HUES6 (cell line): ENCODE measurements around the gene DIP2A.
"Not testable (repeated sequence)": the region's sequence is repeated elsewhere in the genome, so short reads cannot be mapped to it uniquely, and the experiment has no call there.

Experiments
- H3K27ac ChIP-seq: 2 replicates; pipeline ENCODE4 v1.7.0; 2013; ENCODE audit warnings: low read depth, mild to moderate bottlenecking, low read length, inconsistent platforms
- H3K27me3 ChIP-seq: 2 replicates; pipeline ENCODE4 v1.6.1; 2013; ENCODE audit warnings: low read length; ENCODE audit not compliant: control insufficient read depth, insufficient read depth
- H3K36me3 ChIP-seq: 2 replicates; pipeline ENCODE4 v1.6.1; 2013; ENCODE audit warnings: low read length; ENCODE audit not compliant: control insufficient read depth, insufficient read depth
- H3K4me1 ChIP-seq: 2 replicates; pipeline ENCODE4 v1.6.1; 2013; ENCODE audit warnings: low read length; ENCODE audit not compliant: control insufficient read depth, insufficient read depth
- H3K4me3 ChIP-seq: 2 replicates; pipeline ENCODE4 v1.5.1; 2013; ENCODE audit warnings: low read depth, low read length
- H3K9ac ChIP-seq: one replicate; pipeline ENCODE4 v1.6.1; 2013; ENCODE audit warnings: mild to moderate bottlenecking, low read length
- H3K9me3 ChIP-seq: 2 replicates; pipeline ENCODE4 v1.6.1; 2013; ENCODE audit warnings: low read depth, low read length; ENCODE audit not compliant: control insufficient read depth, insufficient read depth

DIP2A gene

GRCh38 chr21:46503922-46504550 is 45.3 kb downstream of the DIP2A start:
- Histone ChIP-seq H3K9me3 (no peaks in the 10 kb centered on the region), H3K9ac (no peak overlapping the region), H3K27me3 (no peaks in the 10 kb centered on the region), H3K27ac (no peak overlapping the region), H3K36me3 (peaks cover 36% of the 10 kb centered on the region), H3K4me1 (no peaks in the 10 kb centered on the region), H3K4me3 (no peak overlapping the region)

GRCh38 chr21:46504666-46505065 is 46.0 kb downstream of the DIP2A start:
- no peak overlapping the region for H3K27ac ChIP-seq
- no peaks in the 10 kb centered on the region for H3K9me3 ChIP-seq
- H3K36me3 ChIP-seq = peaks cover 34% of the 10 kb centered on the region
- no peak overlapping the region for H3K9ac ChIP-seq
- H3K4me3 ChIP-seq = no peak overlapping the region
- H3K27me3 ChIP-seq = no peaks in the 10 kb centered on the region
- no peaks in the 10 kb centered on the region for H3K4me1 ChIP-seq

- no peaks in the 10 kb centered on the region for H3K9me3 ChIP-seq
- H3K27me3 ChIP-seq = no peaks in the 10 kb centered on the region
- no peaks in the 10 kb centered on the region for H3K4me1 ChIP-seq
- H3K4me3 ChIP-seq = no peak overlapping the region
- H3K36me3 ChIP-seq = peaks cover 49% of the 10 kb centered on the region
- H3K9ac ChIP-seq = no peak overlapping the region
- no peak overlapping the region for H3K27ac ChIP-seq
These were observed 48.9 kb downstream of the DIP2A start for GRCh38 chr21:46507562-46507961.

GRCh38 chr21:46509741-46510502 is 51.2 kb downstream of the DIP2A start:
- peaks cover 50% of the 10 kb centered on the region for H3K36me3 ChIP-seq
- no peak overlapping the region for H3K4me3 ChIP-seq
- no peak overlapping the region for H3K27ac ChIP-seq
- H3K9ac ChIP-seq = no peak overlapping the region
- no peaks in the 10 kb centered on the region for H3K27me3 ChIP-seq
- no peaks in the 10 kb centered on the region for H3K4me1 ChIP-seq
- no peaks in the 10 kb centered on the region for H3K9me3 ChIP-seq

- no peaks in the 10 kb centered on the region for H3K27me3 ChIP-seq
- H3K4me1 ChIP-seq = no peaks in the 10 kb centered on the region
- H3K27ac ChIP-seq = no peak overlapping the region
- H3K9me3 ChIP-seq = peaks cover 3% of the 10 kb centered on the region; the same call in 1 of the 2 replicates
- H3K4me3 ChIP-seq = no peak overlapping the region
- H3K9ac ChIP-seq = no peak overlapping the region
- H3K36me3 ChIP-seq = peaks cover 40% of the 10 kb centered on the region
These were observed 56.4 kb downstream of the DIP2A start for GRCh38 chr21:46515109-46515508.

- Histone ChIP-seq H3K9me3 (peaks cover 3% of the 10 kb centered on the region; the same call in 1 of the 2 replicates), H3K9ac (no peak overlapping the region), H3K27ac (no peak overlapping the region), H3K4me3 (no peak overlapping the region), H3K4me1 (no peaks in the 10 kb centered on the region), H3K36me3 (peaks cover 34% of the 10 kb centered on the region), H3K27me3 (no peaks in the 10 kb centered on the region)
These were observed 57.4 kb downstream of the DIP2A start for GRCh38 chr21:46516068-46516467.

GRCh38 chr21:46517361-46517760 is 58.7 kb downstream of the DIP2A start:
- Histone ChIP-seq H3K27me3 (no peaks in the 10 kb centered on the region), H3K4me1 (no peaks in the 10 kb centered on the region), H3K4me3 (no peak overlapping the region), H3K27ac (no peak overlapping the region), H3K9ac (no peak overlapping the region), H3K36me3 (peaks cover 21% of the 10 kb centered on the region), H3K9me3 (peaks cover 3% of the 10 kb centered on the region; the same call in 1 of the 2 replicates)

- H3K9ac ChIP-seq = no peak overlapping the region
- H3K9me3 ChIP-seq = peaks cover 3% of the 10 kb centered on the region; the same call in 1 of the 2 replicates
- H3K27ac ChIP-seq = no peak overlapping the region
- H3K4me3 ChIP-seq = no peak overlapping the region
- H3K4me1 ChIP-seq = no peaks in the 10 kb centered on the region
- H3K36me3 ChIP-seq = peaks cover 9% of the 10 kb centered on the region; the same call in 1 of the 2 replicates
- no peaks in the 10 kb centered on the region for H3K27me3 ChIP-seq
These were observed 60.4 kb downstream of the DIP2A start for GRCh38 chr21:46518983-46519583.

- H3K4me3 ChIP-seq, H3K9ac ChIP-seq, H3K27me3 ChIP-seq, H3K27ac ChIP-seq, H3K9me3 ChIP-seq, H3K4me1 ChIP-seq: not testable (repeated sequence)
- H3K36me3 ChIP-seq = peaks cover 13% of the 10 kb centered on the region; the same call in 1 of the 2 replicates
These were observed 68.7 kb downstream of the DIP2A start for GRCh38 chr21:46527393-46527792.

GRCh38 chr21:46527801-46528200 is 69.1 kb downstream of the DIP2A start:
- no peaks in the 10 kb centered on the region for H3K27me3 ChIP-seq
- H3K9ac ChIP-seq = no peak overlapping the region
- H3K36me3 ChIP-seq = peaks cover 13% of the 10 kb centered on the region; the same call in 1 of the 2 replicates
- no peaks in the 10 kb centered on the region for H3K4me1 ChIP-seq
- no peak overlapping the region for H3K27ac ChIP-seq
- no peaks in the 10 kb centered on the region for H3K9me3 ChIP-seq
- no peak overlapping the region for H3K4me3 ChIP-seq

GRCh38 chr21:46532080-46532479 is 73.4 kb downstream of the DIP2A start:
- H3K9ac ChIP-seq = no peak overlapping the region
- no peaks in the 10 kb centered on the region for H3K9me3 ChIP-seq
- H3K4me3 ChIP-seq = no peak overlapping the region
- no peaks in the 10 kb centered on the region for H3K27me3 ChIP-seq
- H3K36me3 ChIP-seq = peaks cover 42% of the 10 kb centered on the region
- H3K4me1 ChIP-seq = no peaks in the 10 kb centered on the region
- no peak overlapping the region for H3K27ac ChIP-seq
